ENCODE results near the gene AHCTF1.

Gene AHCTF1
- total RNA-seq: 138 to 174 reads per million in 2 donors

DNA sequence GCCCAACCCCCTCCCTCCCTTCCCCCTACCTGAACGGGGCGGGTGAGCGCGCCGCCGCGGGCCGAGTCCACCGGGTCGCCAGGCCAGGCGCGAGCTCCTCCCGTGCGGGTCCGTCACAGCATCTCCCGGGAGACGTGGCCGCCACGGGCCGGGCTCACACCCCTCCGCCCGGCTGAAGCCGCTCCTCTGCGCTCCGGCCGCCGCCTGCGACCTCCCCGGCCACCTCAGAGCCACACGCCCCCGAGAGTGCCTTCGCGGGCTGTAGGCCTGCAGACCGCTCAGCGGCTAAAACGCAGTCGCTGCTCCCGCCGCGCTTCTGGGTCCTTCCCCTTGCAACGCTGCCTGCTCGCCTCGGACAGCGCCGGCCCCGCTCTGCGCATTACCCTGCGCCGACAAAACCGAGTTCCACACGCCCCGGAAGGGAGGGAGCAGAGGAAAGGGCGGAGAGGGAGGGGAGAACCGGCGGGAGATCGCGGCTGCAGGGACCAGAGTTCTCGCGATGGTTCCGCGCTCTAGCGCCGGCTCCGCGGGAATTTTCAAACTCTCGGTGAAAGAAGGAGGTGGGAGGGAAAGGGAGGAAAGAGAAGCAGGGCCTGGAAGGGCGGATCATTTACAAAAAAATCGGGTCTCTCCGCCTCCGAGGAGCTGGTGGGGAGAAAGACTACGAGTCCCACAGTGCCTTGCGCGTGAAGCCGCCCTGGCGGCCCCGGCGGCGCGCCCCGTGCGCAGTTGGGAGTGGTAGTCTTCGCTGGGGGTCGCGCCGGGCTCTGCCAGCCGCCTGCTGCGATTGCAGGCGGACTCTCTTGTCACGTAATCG is at the start of gene AHCTF1:
Gene AHCTF1, minus strand, starts transcription at position 400 of the 817 bp plus-strand sequence. CDS start 13,578 bp downstream, outside the sequence.
- DNase-seq: peak; percentile 89

GRCh38 chr1:246978785-246979184 is 47.0 kb upstream of the AHCTF1 start:
- no peak for DNase-seq

DNA sequence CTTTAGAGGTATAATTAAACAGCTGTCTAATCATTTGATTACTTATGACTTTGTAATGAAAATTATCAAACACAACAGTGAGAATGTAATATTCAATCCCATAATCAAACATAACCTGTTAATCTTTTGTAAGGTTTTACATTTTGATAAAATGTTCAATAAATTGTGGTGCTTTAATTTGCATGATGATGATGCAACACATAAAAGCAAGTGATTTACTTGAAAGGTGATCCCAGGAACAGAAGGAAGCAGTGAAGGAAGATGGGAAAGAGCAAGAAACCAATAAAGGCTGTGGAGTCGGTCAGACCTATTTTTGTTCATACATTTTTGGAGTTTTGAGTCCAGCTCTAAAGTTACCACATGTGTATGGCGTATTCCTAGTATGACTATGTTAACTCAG is 46.5 kb upstream of the AHCTF1 start:
- DNase-seq: no peak

DNA sequence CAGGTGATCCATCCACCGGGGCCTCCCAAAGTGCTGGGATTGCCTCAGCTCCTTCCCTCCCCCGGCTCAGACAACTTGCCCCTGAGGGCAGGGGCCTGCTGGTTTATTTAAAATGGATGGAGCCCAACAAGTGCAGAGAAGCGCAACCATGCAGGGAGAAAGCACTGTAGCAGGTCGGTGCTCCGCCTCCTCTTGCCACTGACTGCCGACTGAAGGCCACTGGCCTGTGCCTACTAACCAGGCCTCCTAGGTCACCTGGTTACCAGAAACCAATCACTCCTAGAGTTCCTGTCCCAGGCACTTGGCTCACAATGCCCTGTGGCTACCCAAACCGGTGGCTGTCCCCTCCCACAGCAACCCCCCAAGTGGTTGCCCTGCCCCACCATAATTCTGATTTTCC is 40.2 kb upstream of the AHCTF1 start:
- DNase-seq: no peak

DNA sequence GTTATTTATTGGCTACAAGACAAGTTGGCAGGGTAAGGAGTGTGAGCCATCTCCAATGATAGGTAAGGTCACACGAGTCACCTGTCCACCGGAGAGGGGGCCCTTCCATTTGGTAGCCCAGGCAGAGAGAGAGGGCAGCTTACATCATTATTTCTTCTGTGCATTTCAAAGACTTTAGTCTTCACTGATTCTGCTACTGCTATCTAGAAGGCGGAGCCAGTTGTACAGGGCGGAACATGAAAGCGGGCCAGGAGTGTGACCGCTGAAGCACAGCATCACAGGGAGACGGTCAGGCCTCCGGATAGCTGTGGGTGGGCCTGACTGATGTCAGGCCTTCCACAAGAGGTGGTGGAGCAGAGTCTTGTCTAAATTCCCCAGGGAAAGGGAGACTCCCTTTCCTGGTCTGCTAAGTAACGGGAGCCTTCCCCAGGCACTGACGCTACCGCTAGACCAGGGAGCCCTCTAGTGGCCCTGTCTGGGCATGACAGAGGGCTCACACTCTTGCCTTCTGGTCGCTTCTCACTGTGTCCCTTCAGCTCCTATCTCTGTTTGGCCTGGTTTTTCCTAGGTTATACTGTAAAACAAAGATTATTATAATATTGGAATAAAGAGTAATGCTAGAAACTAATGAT is 39.5 kb upstream of the AHCTF1 start:
- peak; percentile 28 for DNase-seq

- DNase-seq: no peak
These were observed 37.9 kb upstream of the AHCTF1 start for GRCh38 chr1:246969621-246970020.

DNA sequence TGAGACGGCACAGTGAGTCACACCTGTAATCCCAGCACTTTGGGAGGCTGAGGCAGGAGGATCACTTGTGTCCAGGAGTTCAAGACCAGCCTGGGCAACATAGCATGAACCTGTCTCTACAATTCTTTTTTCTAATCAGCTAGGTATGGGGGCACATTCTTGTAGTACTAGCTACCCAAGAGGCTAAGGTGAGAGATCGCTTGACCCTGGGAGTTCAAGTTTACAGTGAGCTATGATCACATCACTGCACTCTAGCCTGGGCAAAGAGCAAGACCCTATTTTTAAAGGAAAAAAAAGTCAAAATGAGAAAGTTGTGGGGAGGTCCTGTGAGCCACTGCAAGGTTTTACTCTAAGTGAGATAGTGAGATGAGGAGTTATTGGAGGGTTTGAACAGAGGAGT is 34.8 kb upstream of the AHCTF1 start:
- DNase-seq: no peak

GRCh38 chr1:246959944-246960693 is 28.4 kb upstream of the AHCTF1 start:
- no peak for DNase-seq

- DNase-seq: no peak
These were observed 22.4 kb upstream of the AHCTF1 start for GRCh38 chr1:246954126-246954525.

GRCh38 chr1:246951413-246951812 is 19.7 kb upstream of the AHCTF1 start:
- DNase-seq: no peak

DNA sequence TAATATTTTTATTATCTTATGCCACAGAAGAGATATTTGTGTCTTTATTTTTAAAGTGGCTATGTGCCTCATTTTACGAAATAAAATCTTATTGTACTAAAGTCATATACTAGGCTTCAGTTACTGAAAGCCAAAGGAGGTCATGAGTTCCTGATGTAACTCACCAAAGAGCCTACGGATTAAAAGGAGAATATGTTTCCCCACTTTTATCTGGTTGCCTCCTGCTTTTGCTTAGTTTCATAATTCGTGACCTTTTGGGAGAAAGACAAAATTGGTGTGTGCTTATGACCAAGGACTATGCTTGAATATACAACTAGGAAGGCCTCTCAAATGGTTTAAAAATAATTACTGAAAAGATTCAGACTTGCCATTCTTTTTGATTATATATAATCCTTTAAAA is 18.2 kb upstream of the AHCTF1 start:
- no peak for DNase-seq

DNA sequence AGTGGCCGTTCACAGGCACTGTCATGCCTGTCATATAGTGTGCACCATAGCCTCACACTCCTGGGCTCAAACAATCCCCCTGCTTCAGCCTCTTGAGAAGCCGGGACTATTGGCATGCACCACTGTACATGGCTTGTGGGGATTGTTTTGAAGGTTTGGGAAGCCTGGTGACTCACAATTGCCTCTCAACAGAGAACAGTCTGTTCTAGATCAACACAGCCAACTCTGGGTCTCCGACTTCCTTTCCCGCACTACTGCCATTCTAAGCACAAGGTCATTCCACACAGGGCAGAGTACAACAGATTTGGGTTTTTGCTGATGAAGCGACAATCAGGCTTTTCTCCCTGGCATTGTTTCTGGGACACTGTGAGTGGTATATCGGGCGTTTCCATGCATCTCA is 15.5 kb upstream of the AHCTF1 start:
- DNase-seq: no peak

DNA sequence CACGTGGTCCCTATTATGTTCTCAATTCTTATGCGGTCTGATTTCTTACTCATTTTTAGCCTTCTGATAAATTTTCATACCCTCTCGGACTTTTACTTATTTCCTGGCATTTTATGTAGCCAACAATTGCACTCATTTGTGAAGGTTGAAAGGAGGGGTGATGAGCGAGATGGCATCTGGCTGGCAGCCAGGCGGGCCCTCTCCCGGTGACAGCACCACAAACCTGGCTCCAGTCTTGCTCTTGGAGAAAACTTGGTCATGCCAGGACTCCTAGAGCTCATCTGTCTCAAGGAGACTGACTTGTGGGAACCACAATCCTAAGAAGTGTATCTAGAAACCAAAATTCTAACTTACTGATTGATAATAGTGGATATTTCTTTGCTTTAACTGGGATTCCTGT is 14.6 kb upstream of the AHCTF1 start:
- no peak for DNase-seq

- no peak for DNase-seq
These were observed 3.0 kb upstream of the AHCTF1 start for GRCh38 chr1:246934765-246935164.

DNA sequence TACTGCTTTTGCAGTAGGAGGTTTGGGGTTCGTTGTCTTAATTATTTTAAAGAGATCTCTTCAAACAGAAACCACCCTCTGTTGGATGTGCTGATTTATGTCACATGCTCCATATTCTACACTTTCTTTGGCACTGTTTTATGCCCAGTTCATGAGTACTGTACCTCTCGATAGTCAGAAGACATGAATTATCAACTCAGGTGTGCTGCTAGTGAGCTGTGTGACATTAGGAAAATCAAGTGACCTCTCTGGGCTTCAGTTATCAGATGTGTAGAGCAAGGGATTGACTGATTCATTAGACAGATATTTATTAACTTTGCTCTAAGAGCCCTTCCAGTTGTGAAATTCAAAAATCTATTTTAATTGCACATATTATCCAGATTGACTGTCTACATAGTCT is 2.1 kb upstream of the AHCTF1 start:
- no peak for DNase-seq

GRCh38 chr1:246932366-246932700 is 585 bp upstream of the AHCTF1 start:
- DNase-seq: no peak

GRCh38 chr1:246930830-246931548 is 759 bp downstream of the AHCTF1 start:
- DNase-seq: peak; percentile 53

DNA sequence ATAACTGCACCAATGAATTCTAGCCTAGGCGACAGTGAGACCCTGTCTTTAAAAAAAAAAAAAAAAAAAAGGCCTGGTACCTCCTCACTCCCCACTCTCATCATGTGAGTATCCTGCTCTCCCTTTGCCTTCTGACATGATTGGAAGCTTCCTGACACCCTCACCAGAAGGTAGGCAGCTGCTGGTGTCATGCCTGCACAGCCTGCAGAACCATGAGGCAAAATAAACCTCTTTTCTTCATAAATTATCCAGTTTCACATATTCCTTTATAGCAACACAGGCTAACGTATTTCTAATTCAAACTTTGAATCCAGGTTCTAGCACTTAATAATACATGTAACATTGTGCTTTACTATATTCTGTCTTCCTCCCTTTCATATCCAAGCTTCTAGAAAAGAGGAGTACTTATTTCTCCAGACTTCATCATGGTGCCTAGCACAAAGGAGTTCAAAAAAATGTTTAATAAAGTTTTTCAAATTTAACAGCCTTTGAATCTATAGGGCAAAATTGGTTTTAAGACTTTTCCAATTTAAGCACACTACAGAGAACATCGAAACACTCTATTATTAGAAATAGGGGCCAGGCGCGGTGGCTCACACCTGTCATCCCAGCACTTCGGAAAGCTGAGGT is 5.6 kb downstream of the AHCTF1 start:
- DNase-seq: no peak

GRCh38 chr1:246923900-246924299 is 7.8 kb downstream of the AHCTF1 start:
- no peak for DNase-seq

- DNase-seq: no peak
These were observed 8.3 kb downstream of the AHCTF1 start for GRCh38 chr1:246923482-246923881.

DNA sequence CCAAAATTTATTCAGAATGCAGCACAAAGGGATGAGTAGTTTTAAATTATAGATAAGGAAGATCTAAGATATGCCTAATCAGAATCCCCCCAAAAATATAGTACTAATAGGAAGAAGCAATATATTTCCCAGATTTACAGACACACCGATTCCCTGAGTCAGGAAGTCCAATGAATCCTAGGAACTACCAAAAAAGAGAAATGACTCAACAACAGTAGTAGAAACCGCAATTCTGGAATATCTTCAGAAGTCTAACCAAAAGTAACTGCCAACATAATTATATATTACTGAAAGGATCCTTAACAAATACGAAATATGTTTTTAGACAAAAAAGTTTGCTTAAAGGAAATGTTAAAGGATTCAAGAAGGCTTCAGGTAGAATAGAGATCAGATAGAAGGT is 10.3 kb downstream of the AHCTF1 start:
- DNase-seq: no peak

- no peak for DNase-seq
These were observed 11.8 kb downstream of the AHCTF1 start for GRCh38 chr1:246919902-246920301.
